Activated naive CD8-positive, alpha-beta T cell (primary cell): ENCODE measurements around the gene ATF7.
A peak's percentile ranks its signal among the peaks of the same experiment; 100 is the strongest.
"Not testable (repeated sequence)": the region's sequence is repeated elsewhere in the genome, so short reads cannot be mapped to it uniquely, and the experiment has no call there.

Source experiments
- H3K27ac Mint-ChIP-seq: one replicate; pipeline ENCODE4 v1.8.0; 2021; ENCODE audit warnings: mixed read lengths
- H3K27me3 Mint-ChIP-seq: one replicate; pipeline ENCODE4 v1.8.0; 2021; ENCODE audit warnings: mixed read lengths
- H3K36me3 Mint-ChIP-seq: one replicate; pipeline ENCODE4 v1.8.0; 2021; ENCODE audit warnings: mixed read lengths
- H3K4me1 Mint-ChIP-seq: one replicate; pipeline ENCODE4 v1.8.0; 2021; ENCODE audit warnings: low read depth, mixed read lengths
- H3K4me3 Mint-ChIP-seq: one replicate; pipeline ENCODE4 v1.8.0; 2021; ENCODE audit warnings: mild to moderate bottlenecking, mixed read lengths
- H3K9me3 Mint-ChIP-seq: one replicate; pipeline ENCODE4 v1.8.0; 2021; ENCODE audit warnings: low read depth, mixed read lengths

Gene ATF7

GRCh38 chr12:53617700-53618099 is 8.5 kb downstream of the ATF7 start:
- H3K9me3 Mint-ChIP-seq, result no peaks in the 10 kb centered on the region
- H3K27me3 Mint-ChIP-seq, result no peaks in the 10 kb centered on the region
- H3K4me3 Mint-ChIP-seq, result peak overlapping the region; percentile 69
- H3K36me3 Mint-ChIP-seq, result peaks cover 4% of the 10 kb centered on the region
- H3K27ac Mint-ChIP-seq, result peak overlapping the region; percentile 72
- H3K4me1 Mint-ChIP-seq, result peaks cover 32% of the 10 kb centered on the region

DNA sequence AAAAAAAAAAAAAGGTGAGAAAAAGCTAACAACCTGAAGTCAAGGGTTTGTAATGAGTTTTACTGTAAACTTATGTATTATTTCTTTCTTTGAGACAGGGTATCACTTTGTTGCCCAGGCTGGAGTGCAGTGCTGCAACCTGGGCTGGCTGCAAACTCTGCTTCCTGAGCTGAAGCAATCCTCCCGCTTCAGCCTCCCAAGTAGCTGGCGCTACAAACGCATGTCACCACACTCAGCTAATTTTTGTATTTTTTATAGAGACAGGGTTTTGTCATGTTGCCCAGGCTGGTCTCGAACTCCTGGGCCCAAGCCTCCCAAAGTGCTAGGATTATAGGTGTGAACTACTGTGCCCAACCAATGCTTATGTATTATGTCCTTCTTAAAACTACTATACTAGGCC is 9.2 kb downstream of the ATF7 start:
- H3K36me3 Mint-ChIP-seq, result peaks cover 4% of the 10 kb centered on the region
- H3K9me3 Mint-ChIP-seq, result no peaks in the 10 kb centered on the region
- peaks cover 31% of the 10 kb centered on the region for H3K4me1 Mint-ChIP-seq
- H3K27ac Mint-ChIP-seq, result no peak overlapping the region
- no peak overlapping the region for H3K4me3 Mint-ChIP-seq
- no peaks in the 10 kb centered on the region for H3K27me3 Mint-ChIP-seq

- peaks cover 2% of the 10 kb centered on the region for H3K36me3 Mint-ChIP-seq
- H3K27ac Mint-ChIP-seq, result no peak overlapping the region
- H3K4me3 Mint-ChIP-seq, result no peak overlapping the region
- H3K27me3 Mint-ChIP-seq, result no peaks in the 10 kb centered on the region
- H3K9me3 Mint-ChIP-seq, result no peaks in the 10 kb centered on the region
- peaks cover 20% of the 10 kb centered on the region for H3K4me1 Mint-ChIP-seq
These were observed 12.4 kb downstream of the ATF7 start for GRCh38 chr12:53613821-53614220.

- Mint-ChIP-seq H3K9me3 (no peaks in the 10 kb centered on the region), H3K27me3 (no peaks in the 10 kb centered on the region), H3K36me3 (peaks cover 2% of the 10 kb centered on the region), H3K27ac (no peak overlapping the region), H3K4me3 (no peak overlapping the region), H3K4me1 (peaks cover 11% of the 10 kb centered on the region)
These were observed 13.2 kb downstream of the ATF7 start for GRCh38 chr12:53612978-53613377.

- Mint-ChIP-seq H3K4me3 (no peak overlapping the region), H3K27me3 (no peaks in the 10 kb centered on the region), H3K36me3 (peaks cover 4% of the 10 kb centered on the region), H3K4me1 (peaks cover 6% of the 10 kb centered on the region), H3K27ac (no peak overlapping the region), H3K9me3 (no peaks in the 10 kb centered on the region)
These were observed 14.9 kb downstream of the ATF7 start for GRCh38 chr12:53611304-53611703.

GRCh38 chr12:53606688-53607087 is 19.5 kb downstream of the ATF7 start:
- not testable (repeated sequence) for H3K27me3 Mint-ChIP-seq, H3K9me3 Mint-ChIP-seq, H3K36me3 Mint-ChIP-seq, H3K4me3 Mint-ChIP-seq, H3K27ac Mint-ChIP-seq
- peaks cover 24% of the 10 kb centered on the region for H3K4me1 Mint-ChIP-seq

GRCh38 chr12:53604581-53604980 is 21.6 kb downstream of the ATF7 start:
- H3K36me3 Mint-ChIP-seq, result peaks cover 6% of the 10 kb centered on the region
- no peak overlapping the region for H3K4me3 Mint-ChIP-seq
- no peaks in the 10 kb centered on the region for H3K27me3 Mint-ChIP-seq
- H3K27ac Mint-ChIP-seq, result no peak overlapping the region
- H3K4me1 Mint-ChIP-seq, result peaks cover 27% of the 10 kb centered on the region
- H3K9me3 Mint-ChIP-seq, result no peaks in the 10 kb centered on the region

DNA sequence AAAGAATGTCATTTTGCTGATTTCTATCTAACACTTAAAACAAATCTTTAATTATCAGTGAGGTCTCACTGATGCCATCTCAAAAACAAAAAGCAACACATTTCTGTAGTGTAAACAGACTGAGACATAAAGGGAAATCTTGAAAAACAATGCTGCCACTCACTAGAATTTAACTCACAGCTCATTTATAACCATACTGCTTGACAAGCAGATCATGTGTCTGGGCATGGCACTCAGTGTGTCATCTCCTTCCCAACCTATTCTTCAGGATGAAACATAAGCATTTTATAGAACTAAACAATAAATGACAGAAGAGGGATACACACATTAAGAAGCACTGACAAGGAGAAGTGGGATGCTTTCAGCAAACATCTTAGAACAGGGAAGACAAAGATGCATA is 22.4 kb downstream of the ATF7 start:
- H3K27ac Mint-ChIP-seq, result no peak overlapping the region
- peaks cover 6% of the 10 kb centered on the region for H3K36me3 Mint-ChIP-seq
- H3K9me3 Mint-ChIP-seq, result no peaks in the 10 kb centered on the region
- peaks cover 27% of the 10 kb centered on the region for H3K4me1 Mint-ChIP-seq
- no peaks in the 10 kb centered on the region for H3K27me3 Mint-ChIP-seq
- H3K4me3 Mint-ChIP-seq, result no peak overlapping the region

DNA sequence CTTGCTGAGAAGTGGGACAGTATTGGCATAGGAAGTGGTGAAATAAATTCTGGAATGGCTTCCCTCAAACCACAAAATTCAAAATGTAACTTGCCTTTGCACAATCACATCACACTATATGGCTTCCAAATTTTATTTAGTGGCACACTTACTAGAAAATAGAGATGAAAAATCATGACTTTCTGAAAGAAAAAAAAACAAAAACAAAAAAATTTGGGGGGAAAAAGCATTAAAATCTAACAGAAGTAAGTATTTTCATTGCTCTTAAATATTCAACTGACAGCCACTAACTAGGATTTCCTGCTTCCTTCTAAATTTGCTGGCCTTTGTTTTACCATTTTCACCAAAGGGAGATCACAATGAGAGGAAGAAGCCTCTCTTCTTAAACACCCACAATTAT is 23.0 kb downstream of the ATF7 start:
- H3K9me3 Mint-ChIP-seq, result no peaks in the 10 kb centered on the region
- no peak overlapping the region for H3K4me3 Mint-ChIP-seq
- H3K27ac Mint-ChIP-seq, result no peak overlapping the region
- peaks cover 6% of the 10 kb centered on the region for H3K36me3 Mint-ChIP-seq
- no peaks in the 10 kb centered on the region for H3K27me3 Mint-ChIP-seq
- peaks cover 27% of the 10 kb centered on the region for H3K4me1 Mint-ChIP-seq

DNA sequence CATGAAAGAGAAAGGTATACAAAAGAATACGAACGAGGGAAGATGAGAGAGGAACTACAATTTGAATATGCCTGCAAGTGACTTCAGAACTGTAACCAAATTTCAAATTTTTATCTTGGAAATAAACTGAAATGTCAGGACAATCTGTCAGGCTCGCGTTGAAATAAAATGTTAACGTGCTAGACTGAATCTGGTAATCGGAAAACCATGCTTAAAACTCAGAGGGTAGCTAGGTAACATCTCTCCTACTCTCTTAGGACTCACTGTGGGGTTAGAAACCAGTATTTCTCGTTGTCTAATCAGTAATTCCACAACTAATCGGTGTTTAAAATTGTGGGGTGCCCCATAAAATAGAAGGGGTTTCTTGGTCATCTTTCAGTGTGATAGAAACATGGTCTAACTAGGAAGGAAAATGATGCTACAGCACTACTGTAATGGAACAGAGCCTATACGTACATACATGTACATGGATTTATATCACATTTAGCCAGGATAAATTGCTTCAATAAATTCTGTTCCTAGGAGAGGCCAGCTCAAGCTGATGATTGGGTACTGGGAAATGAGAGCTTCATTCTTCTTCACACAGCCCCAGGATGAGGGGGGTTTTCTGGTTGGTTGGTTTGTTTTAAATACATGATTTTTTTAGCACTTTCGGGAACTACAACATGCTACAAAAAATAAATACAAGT is 23.9 kb downstream of the ATF7 start:
- no peak overlapping the region for H3K27ac Mint-ChIP-seq
- H3K27me3 Mint-ChIP-seq, result no peaks in the 10 kb centered on the region
- H3K4me3 Mint-ChIP-seq, result no peak overlapping the region
- peaks cover 27% of the 10 kb centered on the region for H3K4me1 Mint-ChIP-seq
- H3K36me3 Mint-ChIP-seq, result peaks cover 6% of the 10 kb centered on the region
- no peaks in the 10 kb centered on the region for H3K9me3 Mint-ChIP-seq

DNA sequence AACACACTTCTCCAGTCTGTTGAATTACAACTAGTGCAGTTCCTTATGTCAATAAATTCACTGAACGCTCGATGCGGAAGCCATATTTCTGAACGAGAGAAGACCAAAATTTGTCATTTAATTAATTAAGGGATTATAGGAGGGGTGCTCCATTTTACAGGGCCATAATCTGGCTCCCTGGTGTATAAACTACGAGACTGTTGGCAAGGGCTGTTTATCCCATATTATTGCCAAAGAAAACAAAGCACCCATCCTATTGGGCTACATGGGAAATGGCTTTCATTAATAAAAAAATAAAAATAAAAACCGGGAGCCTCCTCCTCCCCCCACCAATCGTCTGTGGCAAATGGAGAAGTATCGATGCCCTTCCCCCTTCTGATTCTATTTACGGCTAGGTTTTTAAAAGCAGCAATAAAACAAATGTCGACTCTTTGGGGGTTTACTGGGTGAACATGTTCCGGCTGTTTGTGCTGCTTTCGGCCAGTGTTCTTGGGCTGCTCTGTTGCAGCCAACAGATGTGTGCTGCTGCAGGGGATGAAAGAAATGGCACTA is 24.8 kb downstream of the ATF7 start:
- peaks cover 4% of the 10 kb centered on the region for H3K36me3 Mint-ChIP-seq
- no peak overlapping the region for H3K27ac Mint-ChIP-seq
- no peak overlapping the region for H3K4me3 Mint-ChIP-seq

DNA sequence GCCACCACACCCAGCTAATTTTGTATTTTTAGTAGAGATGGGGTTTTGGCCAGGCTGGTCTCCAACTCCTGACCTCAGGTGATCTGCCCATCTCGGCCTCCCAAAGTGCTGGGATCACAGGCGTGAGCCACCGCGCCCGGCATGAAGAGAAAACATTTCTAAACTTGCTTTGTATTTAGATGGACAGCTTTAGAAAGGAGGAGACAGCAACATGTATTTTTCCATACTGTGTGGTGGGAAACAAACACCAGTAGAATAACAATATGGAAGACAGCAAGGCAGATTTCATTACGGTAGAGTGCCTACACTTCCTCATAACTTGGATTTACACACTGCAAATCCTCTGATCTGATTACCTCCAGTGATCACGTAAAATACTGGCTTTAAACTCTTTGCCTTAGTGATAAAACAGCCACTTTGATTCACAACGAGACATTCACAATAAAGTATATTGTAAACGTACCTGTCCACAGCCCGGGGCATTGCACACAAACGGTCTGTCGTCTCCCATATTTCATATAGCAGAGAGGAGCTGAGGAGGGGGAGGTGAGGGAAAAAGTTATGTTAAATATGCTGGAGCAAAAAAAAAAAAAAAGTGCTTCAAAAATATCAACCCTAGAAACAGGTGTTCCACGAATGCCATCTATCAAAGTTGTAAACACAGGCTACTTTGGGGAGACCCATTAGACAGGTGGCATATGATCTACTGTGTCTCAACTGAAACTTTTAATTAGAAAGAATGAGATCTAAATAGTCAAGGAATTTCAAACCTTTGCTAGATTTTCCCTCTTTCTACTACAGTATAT is 25.5 kb downstream of the ATF7 start:
- Mint-ChIP-seq H3K36me3 (peaks cover 4% of the 10 kb centered on the region), H3K27me3 (no peaks in the 10 kb centered on the region), H3K9me3 (no peaks in the 10 kb centered on the region), H3K27ac (no peak overlapping the region), H3K4me1 (peaks cover 27% of the 10 kb centered on the region), H3K4me3 (no peak overlapping the region)

More for the DNA sequence above, 24.8 kb downstream of the ATF7 start:
- Mint-ChIP-seq H3K27me3 (no peaks in the 10 kb centered on the region), H3K9me3 (no peaks in the 10 kb centered on the region), H3K4me1 (peaks cover 27% of the 10 kb centered on the region)

DNA sequence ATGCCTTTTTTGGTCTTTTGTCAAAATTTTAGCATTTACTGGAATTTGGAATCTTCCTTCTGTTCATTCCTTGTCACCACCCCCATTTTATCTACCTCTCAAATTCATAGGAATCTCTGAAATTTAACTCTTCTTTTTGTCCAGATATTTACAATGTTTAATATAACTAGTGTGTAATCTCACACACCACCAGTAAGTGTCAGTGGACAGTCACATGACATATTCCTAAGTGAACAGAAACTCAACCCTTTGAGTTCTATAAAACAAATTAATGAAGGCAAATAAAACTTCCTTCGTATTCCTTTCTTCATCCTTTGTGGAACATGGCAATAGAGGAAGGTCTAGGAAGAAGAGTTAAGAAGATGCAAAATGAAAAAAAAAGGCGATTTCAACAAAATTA is 26.6 kb downstream of the ATF7 start:
- H3K9me3 Mint-ChIP-seq, result no peaks in the 10 kb centered on the region
- H3K4me3 Mint-ChIP-seq, result no peak overlapping the region
- no peaks in the 10 kb centered on the region for H3K27me3 Mint-ChIP-seq
- H3K27ac Mint-ChIP-seq, result no peak overlapping the region
- peaks cover 24% of the 10 kb centered on the region for H3K4me1 Mint-ChIP-seq
- H3K36me3 Mint-ChIP-seq, result peaks cover 4% of the 10 kb centered on the region

- H3K27ac Mint-ChIP-seq, H3K4me3 Mint-ChIP-seq, H3K36me3 Mint-ChIP-seq, H3K27me3 Mint-ChIP-seq, H3K9me3 Mint-ChIP-seq: not testable (repeated sequence)
- peaks cover 21% of the 10 kb centered on the region for H3K4me1 Mint-ChIP-seq
These were observed 27.2 kb downstream of the ATF7 start for GRCh38 chr12:53598971-53599370.

DNA sequence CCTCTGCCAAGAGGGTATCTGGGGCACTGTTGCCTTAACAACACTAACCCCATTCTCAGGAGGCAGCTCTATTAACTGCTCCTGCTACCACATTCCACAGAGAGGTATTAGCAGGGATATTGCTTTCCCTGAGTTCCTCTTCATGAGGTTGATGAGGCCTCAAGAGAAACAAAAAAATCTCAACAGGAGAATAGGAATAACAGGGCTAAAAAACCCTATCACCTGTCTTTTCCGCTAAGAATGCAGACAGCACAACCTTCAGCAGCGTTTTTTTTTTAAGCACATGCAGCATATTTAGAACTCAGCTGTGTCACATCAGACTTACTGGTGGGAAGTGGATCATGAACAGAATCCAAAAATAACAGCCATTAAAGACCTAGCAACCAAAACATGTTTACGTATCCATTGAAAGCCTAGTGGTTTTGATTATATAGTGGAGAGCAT is 29.2 kb downstream of the ATF7 start:
- no peaks in the 10 kb centered on the region for H3K9me3 Mint-ChIP-seq
- H3K4me1 Mint-ChIP-seq, result peaks cover 15% of the 10 kb centered on the region
- H3K4me3 Mint-ChIP-seq, result no peak overlapping the region
- no peaks in the 10 kb centered on the region for H3K27me3 Mint-ChIP-seq
- no peak overlapping the region for H3K27ac Mint-ChIP-seq
- peaks cover 7% of the 10 kb centered on the region for H3K36me3 Mint-ChIP-seq
